Prostate gland (tissue), 2 donors: Measurements from ENCODE around the gene IMPACT. TPM values are rescaled to one million over a fixed set of nuclear protein-coding genes. Genes with fewer than 3 reads are reported as not detected.

ENCODE experiments used
- DNase-seq: peaks from one replicate; pipeline ENCODE4 v3.0.0-alpha.2; 2019; ENCODE audit warnings: low spot score
- H3K27ac ChIP-seq, 2 donors: fragments of 200-600 bp; sonication (generic); 2 replicates each; pipeline ENCODE4 v1.5.1; 2017 to 2019
- H3K27me3 ChIP-seq: fragments of 200-600 bp; sonication (generic); replicated peaks from 2 replicates; pipeline ENCODE4 v1.5.1; 2019; ENCODE audit not compliant: insufficient read depth
- H3K36me3 ChIP-seq, 2 donors: fragments of 200-600 bp; sonication (generic); 1 replicate in 1 of 2; 2 replicates in 1 of 2; pipeline versions ENCODE4 v1.5.1 to v1.8.1; 2017 to 2019
- H3K4me1 ChIP-seq: fragments of 200-600 bp; sonication (generic); replicated peaks from 2 replicates; pipeline ENCODE4 v1.5.1; 2019
- H3K4me3 ChIP-seq, 2 donors: fragments of 200-600 bp; sonication (generic); 2 replicates each; pipeline ENCODE4 v1.5.1; 2017 to 2019
- H3K9me3 ChIP-seq: fragments of 200-600 bp; sonication (generic); 2 replicates; pipeline ENCODE4 v1.5.1; 2017
- CTCF ChIP-seq, 4 experiments: fragments of 200-600 bp in 2 of 4; fragments of 450-650 bp in 2 of 4; sonication (generic) in 2 of 4; IDR thresholded peaks; 1 replicate in 3 of 4; 2 replicates in 1 of 4; pipeline ENCODE4 v1.5.1; 2016 to 2019; ENCODE audit warnings: antibody characterized with exemption in 4 of 4, mild to moderate bottlenecking in 2 of 4, moderate library complexity in 2 of 4
- POLR2A ChIP-seq: fragments of 450-650 bp; IDR thresholded peaks from one replicate; pipeline ENCODE4 v1.6.1; 2016; ENCODE audit warnings: antibody characterized with exemption, mild to moderate bottlenecking
- POLR2AphosphoS5 ChIP-seq: sonication (generic); formaldehyde crosslinking; IDR thresholded peaks from one replicate; pipeline ENCODE4 v1.6.1; 2017; ENCODE audit warnings: antibody characterized with exemption
- WGBS: methylation state at CpG from one replicate; pipeline ENCODE4 v1.1.5; 2018; 5-methylcytosine and 5-hydroxymethylcytosine counted together
- intact Hi-C: fragments of 100-400 bp; cut with DNase I; formaldehyde crosslinking; loops from one replicate; pipeline ENCODE4 v1.14.2; 2022
- total RNA-seq, 2 donors: library from RNA; depleted of rRNA; stranded (reverse); fragments of >200 nt; gene quantifications; one replicate each; pipeline ENCODE4 v1.1.0, GENCODE V29; 2016

The IMPACT gene
- total RNA-seq, 2 donors from 2014 or later = 24.8 to 46.7 TPM

- WGBS = 50% methylated on average over 4 of the region's 4 CpGs
- intact Hi-C loops = no loop called here
- TF ChIP-seq CTCF (IDR thresholded peaks at IDR 0.05) (no peak), POLR2A (no peak), POLR2AphosphoS5 (no peak)
- no peak overlapping the region for H3K4me3 ChIP-seq
- no peaks in the 10 kb centered on the region for H3K9me3 ChIP-seq
- DNase-seq = no peak
- no peaks in the 10 kb centered on the region for H3K27me3 ChIP-seq
- H3K27ac ChIP-seq = no peak overlapping the region
- H3K4me1 ChIP-seq = no peaks in the 10 kb centered on the region
- H3K36me3 ChIP-seq = no peaks in the 10 kb centered on the region
Measured at GRCh38 chr18:24490539-24490938, 64.1 kb downstream of the IMPACT start.

- Histone ChIP-seq H3K27ac (no peak overlapping the region), H3K27me3 (no peaks in the 10 kb centered on the region), H3K36me3 (no peaks in the 10 kb centered on the region), H3K9me3 (no peaks in the 10 kb centered on the region), H3K4me1 (no peaks in the 10 kb centered on the region), H3K4me3 (no peak overlapping the region)
- TF ChIP-seq POLR2AphosphoS5 = no peak
- TF ChIP-seq CTCF (IDR thresholded peaks at IDR 0.05) = no peak
- no peak for TF ChIP-seq POLR2A
- intact Hi-C loops = no loop called here
- WGBS = 63% methylated on average over 21 of the region's 21 CpGs
- DNase-seq = no peak
Measured at GRCh38 chr18:24491927-24492834, 65.7 kb downstream of the IMPACT start.

DNA sequence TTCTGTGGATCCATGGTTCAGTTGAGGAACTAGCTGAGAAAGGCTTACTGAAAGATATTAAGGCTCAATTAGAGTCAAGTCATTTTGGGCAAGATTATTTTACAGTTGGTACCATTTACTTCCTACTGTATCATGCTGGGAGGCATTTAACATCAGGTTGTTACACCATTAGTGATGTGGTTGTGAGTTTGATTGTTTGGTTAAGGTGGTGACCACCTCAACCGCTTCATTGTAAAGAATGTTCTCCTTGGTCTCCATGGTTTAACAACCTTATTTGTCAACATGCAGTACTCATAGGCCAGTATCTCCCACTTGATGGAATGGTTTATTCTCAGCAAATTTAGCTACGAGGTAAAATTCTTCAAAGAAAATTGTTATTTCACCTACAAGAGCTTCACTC, 68.1 kb downstream of the IMPACT start:
- H3K36me3 ChIP-seq = no peaks in the 10 kb centered on the region
- H3K4me3 ChIP-seq = no peak overlapping the region
- no peaks in the 10 kb centered on the region for H3K4me1 ChIP-seq
- no peaks in the 10 kb centered on the region for H3K27me3 ChIP-seq
- intact Hi-C loops = no loop called here
- 80% methylated on average over 2 of the region's 2 CpGs for WGBS
- no peak for DNase-seq
- H3K9me3 ChIP-seq = no peaks in the 10 kb centered on the region
- TF ChIP-seq POLR2AphosphoS5 (no peak), CTCF (IDR thresholded peaks at IDR 0.05) (no peak), POLR2A (no peak)
- H3K27ac ChIP-seq = no peak overlapping the region

GRCh38 chr18:24497031-24497754, 70.7 kb downstream of the IMPACT start:
- no peak for TF ChIP-seq CTCF (IDR thresholded peaks at IDR 0.05)
- TF ChIP-seq POLR2A = no peak
- TF ChIP-seq POLR2AphosphoS5 = no peak
- 65% methylated on average over 1 of the region's 1 CpG for WGBS
- H3K4me1 ChIP-seq = no peaks in the 10 kb centered on the region
- H3K9me3 ChIP-seq = no peaks in the 10 kb centered on the region
- no peaks in the 10 kb centered on the region for H3K27me3 ChIP-seq
- no peak overlapping the region for H3K27ac ChIP-seq
- H3K4me3 ChIP-seq = no peak overlapping the region
- intact Hi-C loops = no loop called here
- H3K36me3 ChIP-seq = no peaks in the 10 kb centered on the region
- no peak for DNase-seq
